HEK293 (cell line): ENCODE results near the gene ENC1.

Experiments used
- EGR2 ChIP-seq: fragments of 450-650 bp; formaldehyde crosslinking; IDR thresholded peaks from 2 replicates; pipeline ENCODE4 v1.5.1; 2016; ENCODE audit warnings: low read depth, missing biosample characterization, missing genetic modification characterization
- GLIS2 ChIP-seq: fragments of 450-650 bp; formaldehyde crosslinking; IDR thresholded peaks from 2 replicates; pipeline ENCODE4 v1.5.1; 2016; ENCODE audit warnings: missing biosample characterization, missing genetic modification characterization
- HOXD13 ChIP-seq: sonication (generic); formaldehyde crosslinking; IDR thresholded peaks from 2 replicates; pipeline ENCODE4 v1.8.0; 2022; ENCODE audit warnings: missing genetic modification reagents, borderline replicate concordance
- KLF1 ChIP-seq: fragments of 450-650 bp; formaldehyde crosslinking; IDR thresholded peaks from 2 replicates; pipeline ENCODE4 v1.5.1; 2016; ENCODE audit warnings: missing biosample characterization, missing genetic modification characterization
- KLF16 ChIP-seq: fragments of 450-650 bp; formaldehyde crosslinking; IDR thresholded peaks from 2 replicates; pipeline ENCODE4 v1.5.1; 2017; ENCODE audit warnings: missing biosample characterization, missing genetic modification characterization
- SP2 ChIP-seq: fragments of 450-650 bp; formaldehyde crosslinking; IDR thresholded peaks from 2 replicates; pipeline ENCODE4 v1.5.1; 2016; ENCODE audit warnings: missing biosample characterization, missing genetic modification characterization
- YY1 ChIP-seq: fragments of 450-650 bp; formaldehyde crosslinking; IDR thresholded peaks from 2 replicates; pipeline ENCODE4 v1.5.1; 2018; ENCODE audit warnings: missing biosample characterization, missing genetic modification characterization
- ZFHX2 ChIP-seq: fragments of 450-650 bp; formaldehyde crosslinking; conservative IDR thresholded peaks from 2 replicates; pipeline ENCODE4 v1.5.1; 2016; ENCODE audit warnings: missing biosample characterization, missing genetic modification characterization
- ZNF157 ChIP-seq: fragments of 450-650 bp; formaldehyde crosslinking; IDR thresholded peaks from 2 replicates; pipeline ENCODE4 v1.5.1; 2016; ENCODE audit warnings: missing biosample characterization, missing genetic modification characterization
- ZNF239 ChIP-seq: fragments of 450-650 bp; formaldehyde crosslinking; IDR thresholded peaks from 2 replicates; pipeline ENCODE4 v1.5.1; 2016; ENCODE audit warnings: missing biosample characterization, missing genetic modification characterization
- ZNF571 ChIP-seq: fragments of 450-650 bp; formaldehyde crosslinking; IDR thresholded peaks from 2 replicates; pipeline ENCODE4 v1.5.0; 2017; ENCODE audit warnings: missing biosample characterization, missing genetic modification characterization
- ZNF843 ChIP-seq: fragments of 450-650 bp; formaldehyde crosslinking; IDR thresholded peaks from 2 replicates; pipeline ENCODE4 v1.5.1; 2016; ENCODE audit warnings: missing biosample characterization, missing genetic modification characterization
- ZXDB ChIP-seq: fragments of 450-650 bp; formaldehyde crosslinking; IDR thresholded peaks from 2 replicates; pipeline ENCODE4 v1.5.1; 2016; ENCODE audit warnings: missing biosample characterization, missing genetic modification characterization
- TF ChIP-seq, protein P1 (sequence below): fragments of 450-650 bp; formaldehyde crosslinking; IDR thresholded peaks from 2 replicates; pipeline ENCODE4 v1.5.1; 2017; ENCODE audit warnings: missing biosample characterization, missing genetic modification characterization
- TF ChIP-seq, protein P2 (sequence below): fragments of 450-650 bp; formaldehyde crosslinking; IDR thresholded peaks from 2 replicates; pipeline ENCODE4 v1.5.1; 2017; ENCODE audit warnings: missing biosample characterization, missing genetic modification characterization
- TF ChIP-seq, protein P3 (sequence below): fragments of 450-650 bp; formaldehyde crosslinking; optimal IDR thresholded peaks from 2 replicates; pipeline ENCODE3; 2016; ENCODE audit warnings: missing biosample characterization, mild to moderate bottlenecking, missing genetic modification characterization
- TF ChIP-seq, protein P4 (sequence below): fragments of 450-650 bp; IDR thresholded peaks from 2 replicates; pipeline ENCODE4 v1.5.1; 2018; ENCODE audit warnings: missing biosample characterization, mild to moderate bottlenecking, missing genetic modification characterization
- TF ChIP-seq, protein P5 (sequence below): fragments of 450-650 bp; formaldehyde crosslinking; IDR thresholded peaks from 2 replicates; pipeline ENCODE4 v1.5.1; 2017; ENCODE audit warnings: missing biosample characterization, missing genetic modification characterization

ENC1 gene

DNA sequence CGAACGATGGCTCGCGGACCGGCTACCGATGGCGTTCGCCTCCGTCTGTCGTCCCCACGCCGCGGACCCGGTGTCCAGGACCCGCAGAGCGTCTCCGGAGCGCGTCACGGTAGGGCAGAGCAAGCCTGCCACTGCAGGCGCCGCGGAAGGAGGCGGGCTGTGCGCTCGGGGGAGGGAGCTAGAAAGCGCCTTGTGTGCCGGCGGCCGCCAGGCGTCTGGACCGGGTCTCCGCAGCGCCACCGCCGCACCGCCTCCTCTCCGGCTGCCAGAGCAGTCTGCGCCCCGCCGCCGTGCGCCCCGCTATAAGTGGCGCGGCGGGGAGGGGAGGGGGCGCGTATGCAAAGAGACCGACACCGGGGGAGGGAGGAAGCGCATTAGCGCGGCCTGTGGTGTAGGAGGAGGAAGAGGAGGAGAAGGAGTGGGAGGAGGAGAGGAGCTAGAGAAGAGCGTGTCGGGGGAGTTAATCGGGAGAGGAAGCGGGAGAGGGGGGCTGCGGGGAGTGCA is at the start of gene ENC1 (continued):
- TF ChIP-seq, protein P1, sequence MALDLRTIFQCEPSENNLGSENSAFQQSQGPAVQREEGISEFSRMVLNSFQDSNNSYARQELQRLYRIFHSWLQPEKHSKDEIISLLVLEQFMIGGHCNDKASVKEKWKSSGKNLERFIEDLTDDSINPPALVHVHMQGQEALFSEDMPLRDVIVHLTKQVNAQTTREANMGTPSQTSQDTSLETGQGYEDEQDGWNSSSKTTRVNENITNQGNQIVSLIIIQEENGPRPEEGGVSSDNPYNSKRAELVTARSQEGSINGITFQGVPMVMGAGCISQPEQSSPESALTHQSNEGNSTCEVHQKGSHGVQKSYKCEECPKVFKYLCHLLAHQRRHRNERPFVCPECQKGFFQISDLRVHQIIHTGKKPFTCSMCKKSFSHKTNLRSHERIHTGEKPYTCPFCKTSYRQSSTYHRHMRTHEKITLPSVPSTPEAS (tag by site-specific recombination): peak; percentile 15
- peak; percentile 66; the same call in 1 of the 2 replicates for TF ChIP-seq HOXD13 (CRISPR knock-in tag)
- TF ChIP-seq, protein P2, sequence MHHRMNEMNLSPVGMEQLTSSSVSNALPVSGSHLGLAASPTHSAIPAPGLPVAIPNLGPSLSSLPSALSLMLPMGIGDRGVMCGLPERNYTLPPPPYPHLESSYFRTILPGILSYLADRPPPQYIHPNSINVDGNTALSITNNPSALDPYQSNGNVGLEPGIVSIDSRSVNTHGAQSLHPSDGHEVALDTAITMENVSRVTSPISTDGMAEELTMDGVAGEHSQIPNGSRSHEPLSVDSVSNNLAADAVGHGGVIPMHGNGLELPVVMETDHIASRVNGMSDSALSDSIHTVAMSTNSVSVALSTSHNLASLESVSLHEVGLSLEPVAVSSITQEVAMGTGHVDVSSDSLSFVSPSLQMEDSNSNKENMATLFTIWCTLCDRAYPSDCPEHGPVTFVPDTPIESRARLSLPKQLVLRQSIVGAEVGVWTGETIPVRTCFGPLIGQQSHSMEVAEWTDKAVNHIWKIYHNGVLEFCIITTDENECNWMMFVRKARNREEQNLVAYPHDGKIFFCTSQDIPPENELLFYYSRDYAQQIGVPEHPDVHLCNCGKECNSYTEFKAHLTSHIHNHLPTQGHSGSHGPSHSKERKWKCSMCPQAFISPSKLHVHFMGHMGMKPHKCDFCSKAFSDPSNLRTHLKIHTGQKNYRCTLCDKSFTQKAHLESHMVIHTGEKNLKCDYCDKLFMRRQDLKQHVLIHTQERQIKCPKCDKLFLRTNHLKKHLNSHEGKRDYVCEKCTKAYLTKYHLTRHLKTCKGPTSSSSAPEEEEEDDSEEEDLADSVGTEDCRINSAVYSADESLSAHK (tag by site-specific recombination): peak; percentile 65; the same call in 1 of the 2 replicates
- TF ChIP-seq, protein P3, sequence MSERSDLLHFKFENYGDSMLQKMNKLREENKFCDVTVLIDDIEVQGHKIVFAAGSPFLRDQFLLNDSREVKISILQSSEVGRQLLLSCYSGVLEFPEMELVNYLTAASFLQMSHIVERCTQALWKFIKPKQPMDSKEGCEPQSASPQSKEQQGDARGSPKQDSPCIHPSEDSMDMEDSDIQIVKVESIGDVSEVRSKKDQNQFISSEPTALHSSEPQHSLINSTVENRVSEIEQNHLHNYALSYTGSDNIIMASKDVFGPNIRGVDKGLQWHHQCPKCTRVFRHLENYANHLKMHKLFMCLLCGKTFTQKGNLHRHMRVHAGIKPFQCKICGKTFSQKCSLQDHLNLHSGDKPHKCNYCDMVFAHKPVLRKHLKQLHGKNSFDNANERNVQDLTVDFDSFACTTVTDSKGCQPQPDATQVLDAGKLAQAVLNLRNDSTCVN (tag by site-specific recombination): peak; percentile 94
- TF ChIP-seq EGR2: peak; percentile 99
- TF ChIP-seq GLIS2: peak; percentile 72
- TF ChIP-seq YY1 (tag by site-specific recombination): peak; percentile 47
- TF ChIP-seq ZNF239 (tag by site-specific recombination): peak; percentile 6; the same call in 1 of the 2 replicates
- peak; percentile 41; the same call in 1 of the 2 replicates for TF ChIP-seq KLF16
- peak; percentile 70 for TF ChIP-seq SP2 (tag by site-specific recombination)
- peak; percentile 100 for TF ChIP-seq ZFHX2 (tag by site-specific recombination)
- TF ChIP-seq, protein P4, sequence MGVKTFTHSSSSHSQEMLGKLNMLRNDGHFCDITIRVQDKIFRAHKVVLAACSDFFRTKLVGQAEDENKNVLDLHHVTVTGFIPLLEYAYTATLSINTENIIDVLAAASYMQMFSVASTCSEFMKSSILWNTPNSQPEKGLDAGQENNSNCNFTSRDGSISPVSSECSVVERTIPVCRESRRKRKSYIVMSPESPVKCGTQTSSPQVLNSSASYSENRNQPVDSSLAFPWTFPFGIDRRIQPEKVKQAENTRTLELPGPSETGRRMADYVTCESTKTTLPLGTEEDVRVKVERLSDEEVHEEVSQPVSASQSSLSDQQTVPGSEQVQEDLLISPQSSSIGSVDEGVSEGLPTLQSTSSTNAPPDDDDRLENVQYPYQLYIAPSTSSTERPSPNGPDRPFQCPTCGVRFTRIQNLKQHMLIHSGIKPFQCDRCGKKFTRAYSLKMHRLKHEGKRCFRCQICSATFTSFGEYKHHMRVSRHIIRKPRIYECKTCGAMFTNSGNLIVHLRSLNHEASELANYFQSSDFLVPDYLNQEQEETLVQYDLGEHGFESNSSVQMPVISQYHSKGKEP (tag by site-specific recombination): 0 out of 2 replicates have a peak, but pooled peaks have one; percentile 23
- TF ChIP-seq ZNF571 (tag by site-specific recombination): no peak
- TF ChIP-seq ZXDB: peak; percentile 4; the same call in 1 of the 2 replicates
- TF ChIP-seq, protein P5, sequence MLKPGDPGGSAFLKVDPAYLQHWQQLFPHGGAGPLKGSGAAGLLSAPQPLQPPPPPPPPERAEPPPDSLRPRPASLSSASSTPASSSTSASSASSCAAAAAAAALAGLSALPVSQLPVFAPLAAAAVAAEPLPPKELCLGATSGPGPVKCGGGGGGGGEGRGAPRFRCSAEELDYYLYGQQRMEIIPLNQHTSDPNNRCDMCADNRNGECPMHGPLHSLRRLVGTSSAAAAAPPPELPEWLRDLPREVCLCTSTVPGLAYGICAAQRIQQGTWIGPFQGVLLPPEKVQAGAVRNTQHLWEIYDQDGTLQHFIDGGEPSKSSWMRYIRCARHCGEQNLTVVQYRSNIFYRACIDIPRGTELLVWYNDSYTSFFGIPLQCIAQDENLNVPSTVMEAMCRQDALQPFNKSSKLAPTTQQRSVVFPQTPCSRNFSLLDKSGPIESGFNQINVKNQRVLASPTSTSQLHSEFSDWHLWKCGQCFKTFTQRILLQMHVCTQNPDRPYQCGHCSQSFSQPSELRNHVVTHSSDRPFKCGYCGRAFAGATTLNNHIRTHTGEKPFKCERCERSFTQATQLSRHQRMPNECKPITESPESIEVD (tag by site-specific recombination): no peak; the same call in 1 of the 2 replicates
- TF ChIP-seq ZNF157 (tag by site-specific recombination): 0 out of 2 replicates have a peak, but pooled peaks have one; percentile 9
- TF ChIP-seq ZNF843 (tag by site-specific recombination): peak; percentile 63
- TF ChIP-seq KLF1 (tag by site-specific recombination): peak; percentile 29; the same call in 1 of the 2 replicates
